ENCODE results near the gene SLC7A6.

SLC7A6 gene

GRCh38 chr16:68331879-68332410 is 67.6 kb downstream of the SLC7A6 start:
- no peak overlapping the region for H3K4me3 ChIP-seq (ENCODE audit: low read length)
- DNase-seq (ENCODE audit: low read depth): peak; percentile 62
- no peak for TF ChIP-seq CTCF (conservative IDR thresholded peaks at IDR 0.05; ENCODE audit: low read length)

GRCh38 chr16:68332411-68333121 is 68.2 kb downstream of the SLC7A6 start:
- TF ChIP-seq CTCF (conservative IDR thresholded peaks at IDR 0.05; ENCODE audit: low read length): no peak
- peak; percentile 17 for DNase-seq (ENCODE audit: low read depth)
- H3K4me3 ChIP-seq (ENCODE audit: low read length): no peak overlapping the region

DNA sequence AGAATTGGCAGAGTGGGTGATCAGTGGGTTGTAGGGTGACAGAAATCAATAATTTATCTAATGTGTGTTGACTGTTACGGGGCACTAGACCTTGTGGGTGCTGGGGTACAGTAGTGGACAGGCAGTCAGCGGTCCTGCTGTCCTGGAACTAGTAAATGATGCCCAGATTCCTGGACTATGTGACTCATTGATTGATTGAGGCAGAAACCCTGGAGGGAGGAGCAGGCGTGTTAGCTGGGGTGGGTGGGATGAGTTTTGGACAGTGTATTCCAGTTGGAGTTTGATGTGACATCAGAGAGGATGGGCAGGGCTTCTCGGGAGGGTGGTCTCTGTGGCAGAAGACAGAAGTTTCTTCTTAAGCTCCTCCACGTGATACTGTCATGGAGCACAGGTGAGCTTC is 70.8 kb downstream of the SLC7A6 start:
- no peak overlapping the region for H3K4me3 ChIP-seq (ENCODE audit: low read length)
- TF ChIP-seq CTCF (conservative IDR thresholded peaks at IDR 0.05; ENCODE audit: low read length): no peak
- DNase-seq (ENCODE audit: low read depth): peak; percentile 31

DNA sequence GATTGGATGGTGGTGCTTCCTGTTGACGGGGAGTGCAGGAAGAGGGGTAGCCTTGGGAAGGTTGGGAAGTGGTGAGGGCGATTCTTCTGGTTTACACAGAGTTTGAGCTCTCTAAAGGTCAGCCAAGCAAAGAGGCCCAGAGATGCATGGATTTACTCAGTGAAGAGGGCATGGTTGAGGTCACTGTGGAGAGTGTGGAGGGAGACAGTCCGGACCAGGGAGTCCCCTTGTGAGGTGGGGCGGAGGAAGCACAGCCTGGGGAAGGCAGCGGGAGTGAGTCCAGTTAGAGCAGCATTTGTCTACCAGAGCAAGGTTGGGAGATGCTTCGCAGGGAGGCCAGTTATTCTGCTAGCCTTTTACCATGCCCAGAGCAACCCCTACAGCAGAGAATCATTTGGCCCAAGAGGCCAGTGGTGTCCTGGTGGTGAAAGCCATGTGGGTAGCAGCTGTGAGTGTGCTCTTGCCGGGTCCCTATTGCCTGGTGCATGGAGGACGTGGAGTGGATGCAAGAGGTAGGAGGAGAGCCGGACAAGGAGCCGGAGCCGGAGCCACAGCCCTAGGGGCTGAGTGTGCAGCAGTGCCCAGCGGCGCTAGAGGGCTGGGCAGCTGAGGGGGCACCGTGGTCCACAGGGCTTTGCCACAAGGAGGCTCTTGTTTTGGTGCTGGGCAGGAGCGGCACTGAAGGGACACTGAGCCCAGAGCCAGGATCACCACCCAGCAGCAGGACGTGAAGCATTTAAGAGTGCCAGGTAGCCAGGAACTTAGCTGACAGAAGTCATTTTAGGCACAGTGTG is 74.2 kb downstream of the SLC7A6 start:
- no peak for TF ChIP-seq CTCF (conservative IDR thresholded peaks at IDR 0.05; ENCODE audit: low read length)

DNA sequence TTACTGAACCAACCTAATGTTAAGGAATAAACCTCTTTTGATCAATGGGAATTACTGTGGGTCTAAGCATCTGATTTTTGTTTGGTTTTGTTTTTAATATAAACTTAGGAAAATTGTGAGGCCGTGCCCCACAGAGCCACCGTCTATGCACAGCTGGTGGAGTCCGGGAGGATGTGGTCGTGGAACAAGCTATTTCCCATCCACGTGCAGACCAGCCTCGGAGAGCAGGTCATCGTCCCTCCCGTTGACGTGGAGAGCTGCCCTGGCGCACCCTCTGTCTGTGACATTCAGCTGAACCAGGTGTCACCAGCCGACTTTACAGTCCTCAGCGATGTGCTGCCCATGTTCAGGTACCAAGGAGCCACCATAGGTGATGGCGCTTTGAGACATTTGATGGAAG is 74.9 kb downstream of the SLC7A6 start:
- no peak overlapping the region for H3K4me3 ChIP-seq (ENCODE audit: low read length)
- TF ChIP-seq CTCF (conservative IDR thresholded peaks at IDR 0.05; ENCODE audit: low read length): no peak

More for the DNA sequence above, 74.2 kb downstream of the SLC7A6 start:
- H3K4me3 ChIP-seq (ENCODE audit: low read length): no peak overlapping the region
- no peak for DNase-seq (ENCODE audit: low read depth)

DNA sequence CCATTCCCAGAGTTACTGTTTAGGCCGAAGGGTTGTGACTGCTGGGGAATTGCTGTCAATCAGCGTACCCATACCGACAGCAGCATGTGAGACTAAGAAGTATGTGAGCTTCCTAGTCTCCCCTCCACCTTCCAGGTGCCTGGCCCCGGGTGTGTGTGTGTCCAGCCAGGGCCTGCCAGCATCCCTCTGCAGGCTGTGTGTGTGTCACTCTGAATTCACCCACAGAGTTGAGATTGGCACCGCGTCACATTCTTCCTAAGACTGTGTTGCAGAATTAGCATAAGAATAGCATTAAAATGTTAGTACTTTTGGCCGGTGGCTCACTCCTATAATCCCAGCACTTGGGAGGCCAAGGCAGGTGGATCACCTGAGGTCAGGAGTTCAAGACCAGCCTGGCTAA is 78.3 kb downstream of the SLC7A6 start:
- no peak for DNase-seq (ENCODE audit: low read depth)

More for the DNA sequence above, 74.9 kb downstream of the SLC7A6 start:
- no peak for DNase-seq (ENCODE audit: low read depth)

More for the DNA sequence above, 78.3 kb downstream of the SLC7A6 start:
- TF ChIP-seq CTCF (conservative IDR thresholded peaks at IDR 0.05; ENCODE audit: low read length): no peak
- no peak overlapping the region for H3K4me3 ChIP-seq (ENCODE audit: low read length)
